Breast epithelium (tissue), 4 donors: ENCODE results near the gene MAS1. TPM values are rescaled to one million over a fixed set of nuclear protein-coding genes. Genes with fewer than 3 reads are reported as not detected.
"Not testable (repeated sequence)": the region's sequence is repeated elsewhere in the genome, so short reads cannot be mapped to it uniquely, and the experiment has no call there.

Source experiments
- DNase-seq, 2 donors: peaks; one replicate each; pipeline ENCODE4 v3.0.0-alpha.2; 2019; ENCODE audit warnings: low spot score in 2 of 2
- H3K27ac ChIP-seq, 2 donors: fragments of 200-600 bp; sonication (generic) in 1 of 2; one replicate each; pipeline ENCODE4 v1.5.1; 2016 to 2019; ENCODE audit warnings: mild to moderate bottlenecking in 1 of 2
- H3K27me3 ChIP-seq, 2 donors: fragments of 200-600 bp; sonication (generic) in 1 of 2; one replicate each; pipeline versions ENCODE4 v1.5.1 to v1.6.0; 2017 to 2019; ENCODE audit warnings: control low read depth in 1 of 2, mild to moderate bottlenecking in 1 of 2
- H3K36me3 ChIP-seq: fragments of 200-600 bp; one replicate; pipeline ENCODE4 v1.5.1; 2019
- H3K4me1 ChIP-seq, 2 donors: fragments of 200-600 bp; sonication (generic); one replicate each; pipeline ENCODE4 v1.5.1; 2016 to 2019; ENCODE audit warnings: control low read depth in 1 of 2
- H3K4me3 ChIP-seq, 3 donors: fragments of 200-600 bp; sonication (generic); 1 replicate in 2 of 3; 2 replicates in 1 of 3; pipeline ENCODE4 v1.5.1; 2016 to 2019; ENCODE audit warnings: mild to moderate bottlenecking in 3 of 3, moderate library complexity in 2 of 3
- H3K9me3 ChIP-seq, 2 donors: fragments of 200-600 bp; sonication (generic) in 1 of 2; one replicate each; pipeline ENCODE4 v1.5.1; 2016 to 2019; ENCODE audit warnings: control low read depth in 1 of 2
- POLR2A ChIP-seq: fragments of 450-650 bp; IDR thresholded peaks from one replicate; pipeline ENCODE4 v1.6.1; 2016; ENCODE audit warnings: antibody characterized with exemption, mild to moderate bottlenecking, moderate library complexity
- POLR2AphosphoS5 ChIP-seq, 3 donors: sonication (generic); formaldehyde crosslinking; IDR thresholded peaks; one replicate each; pipeline ENCODE4 v1.6.1; 2017; ENCODE audit warnings: antibody characterized with exemption in 3 of 3
- intact Hi-C: fragments of 100-400 bp; cut with DNase I; formaldehyde crosslinking; loops from one replicate; pipeline ENCODE4 v1.15.1; 2023; ENCODE audit warnings: low total_unique reads
- total RNA-seq, 3 donors: library from RNA; depleted of rRNA; stranded (reverse); fragments of >200 nt; gene quantifications; one replicate each; pipeline ENCODE4 v1.1.0, GENCODE V29; 2016
- TF ChIP-seq, protein P1 (sequence below), 3 donors: fragments of 450-650 bp; IDR thresholded peaks; one replicate each; pipeline ENCODE4 v1.5.1; 2016 to 2017; ENCODE audit warnings: antibody characterized with exemption in 3 of 3, mild to moderate bottlenecking in 3 of 3, moderate library complexity in 3 of 3

The MAS1 gene
- total RNA-seq, 3 donors from 2014 or later, result not detected

DNA sequence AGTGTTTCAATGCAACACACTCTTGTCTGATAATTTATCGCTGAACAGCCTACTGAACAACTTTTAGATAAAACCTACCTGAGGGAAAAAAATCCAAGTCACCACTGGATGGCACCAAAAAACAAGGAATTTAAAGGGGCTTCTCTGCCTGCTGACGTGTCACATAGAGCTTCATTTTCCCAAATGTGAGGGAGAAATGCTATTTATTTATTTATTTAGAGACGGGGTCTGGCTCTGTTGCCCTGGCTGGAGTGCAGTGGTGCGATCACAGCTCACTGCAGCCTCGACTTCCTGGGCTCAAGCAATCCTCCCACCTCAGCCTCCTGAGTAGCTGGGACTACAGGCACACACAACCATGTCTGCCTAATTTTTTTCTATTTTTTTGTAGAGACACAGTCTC lies 27.4 kb upstream of the MAS1 start:
- H3K36me3 ChIP-seq, DNase-seq, intact Hi-C loops, H3K27ac ChIP-seq, H3K27me3 ChIP-seq, H3K4me3 ChIP-seq, H3K4me1 ChIP-seq, H3K9me3 ChIP-seq: not testable (repeated sequence)
- TF ChIP-seq, protein P1, sequence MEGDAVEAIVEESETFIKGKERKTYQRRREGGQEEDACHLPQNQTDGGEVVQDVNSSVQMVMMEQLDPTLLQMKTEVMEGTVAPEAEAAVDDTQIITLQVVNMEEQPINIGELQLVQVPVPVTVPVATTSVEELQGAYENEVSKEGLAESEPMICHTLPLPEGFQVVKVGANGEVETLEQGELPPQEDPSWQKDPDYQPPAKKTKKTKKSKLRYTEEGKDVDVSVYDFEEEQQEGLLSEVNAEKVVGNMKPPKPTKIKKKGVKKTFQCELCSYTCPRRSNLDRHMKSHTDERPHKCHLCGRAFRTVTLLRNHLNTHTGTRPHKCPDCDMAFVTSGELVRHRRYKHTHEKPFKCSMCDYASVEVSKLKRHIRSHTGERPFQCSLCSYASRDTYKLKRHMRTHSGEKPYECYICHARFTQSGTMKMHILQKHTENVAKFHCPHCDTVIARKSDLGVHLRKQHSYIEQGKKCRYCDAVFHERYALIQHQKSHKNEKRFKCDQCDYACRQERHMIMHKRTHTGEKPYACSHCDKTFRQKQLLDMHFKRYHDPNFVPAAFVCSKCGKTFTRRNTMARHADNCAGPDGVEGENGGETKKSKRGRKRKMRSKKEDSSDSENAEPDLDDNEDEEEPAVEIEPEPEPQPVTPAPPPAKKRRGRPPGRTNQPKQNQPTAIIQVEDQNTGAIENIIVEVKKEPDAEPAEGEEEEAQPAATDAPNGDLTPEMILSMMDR (IDR thresholded peaks at IDR 0.05), result peak; percentile 18 to 57 (median 37)

GRCh38 chr6:159865226-159865920 lies 25.4 kb upstream of the MAS1 start:
- H3K4me1 ChIP-seq, result no peaks in the 10 kb centered on the region
- H3K36me3 ChIP-seq, result no peaks in the 10 kb centered on the region
- TF ChIP-seq, protein P1 (IDR thresholded peaks at IDR 0.05), result no peak
- TF ChIP-seq POLR2A (no peak), POLR2AphosphoS5 (IDR thresholded peaks at IDR 0.05) (no peak)
- no peaks in the 10 kb centered on the region for H3K27me3 ChIP-seq
- intact Hi-C loops, result no loop called here
- H3K27ac ChIP-seq, result no peak overlapping the region
- DNase-seq, result no peak
- no peak overlapping the region for H3K4me3 ChIP-seq
- H3K9me3 ChIP-seq, result no peaks in the 10 kb centered on the region

GRCh38 chr6:159866286-159867247 lies 24.2 kb upstream of the MAS1 start:
- intact Hi-C loops, result no loop called here
- TF ChIP-seq, protein P1 (IDR thresholded peaks at IDR 0.05), result no peak
- no peak for TF ChIP-seq POLR2A
- no peak for TF ChIP-seq POLR2AphosphoS5 (IDR thresholded peaks at IDR 0.05)
- H3K36me3 ChIP-seq, result no peaks in the 10 kb centered on the region

DNA sequence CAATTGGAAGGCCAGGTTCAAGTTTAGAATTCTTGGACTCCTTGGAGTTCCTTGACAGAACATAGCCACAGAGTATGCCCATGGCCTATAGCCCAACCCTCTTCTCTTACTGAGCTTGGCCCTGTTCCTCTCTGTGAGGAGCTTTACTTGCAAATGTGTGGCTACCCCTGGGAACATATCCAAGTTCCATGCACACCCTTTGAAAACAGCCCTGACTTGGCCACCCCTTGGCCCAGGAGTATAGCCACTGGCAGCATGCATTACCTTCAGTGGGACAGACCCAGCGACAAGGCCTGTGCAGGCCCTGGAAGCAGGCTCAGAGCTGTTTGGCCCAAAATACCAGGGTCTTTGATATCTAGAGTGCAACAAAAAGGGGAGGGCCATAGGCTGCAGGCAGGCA lies 19.5 kb upstream of the MAS1 start:
- Histone ChIP-seq H3K27me3 (no peaks in the 10 kb centered on the region), H3K4me3 (no peak overlapping the region), H3K9me3 (no peaks in the 10 kb centered on the region), H3K36me3 (no peaks in the 10 kb centered on the region), H3K27ac (no peak overlapping the region), H3K4me1 (peaks cover 0 to 6% of the 10 kb centered on the region in 2 donors)
- TF ChIP-seq, protein P1 (IDR thresholded peaks at IDR 0.05), result no peak
- TF ChIP-seq POLR2AphosphoS5 (IDR thresholded peaks at IDR 0.05) (no peak), POLR2A (no peak)
- no peak for DNase-seq
- intact Hi-C loops, result no loop called here

More at GRCh38 chr6:159866286-159867247, 24.2 kb upstream of the MAS1 start:
- Histone ChIP-seq H3K9me3 (no peaks in the 10 kb centered on the region), H3K4me3 (no peak overlapping the region), H3K4me1 (no peaks in the 10 kb centered on the region), H3K27me3 (no peaks in the 10 kb centered on the region), H3K27ac (no peak overlapping the region)
- DNase-seq, result no peak

DNA sequence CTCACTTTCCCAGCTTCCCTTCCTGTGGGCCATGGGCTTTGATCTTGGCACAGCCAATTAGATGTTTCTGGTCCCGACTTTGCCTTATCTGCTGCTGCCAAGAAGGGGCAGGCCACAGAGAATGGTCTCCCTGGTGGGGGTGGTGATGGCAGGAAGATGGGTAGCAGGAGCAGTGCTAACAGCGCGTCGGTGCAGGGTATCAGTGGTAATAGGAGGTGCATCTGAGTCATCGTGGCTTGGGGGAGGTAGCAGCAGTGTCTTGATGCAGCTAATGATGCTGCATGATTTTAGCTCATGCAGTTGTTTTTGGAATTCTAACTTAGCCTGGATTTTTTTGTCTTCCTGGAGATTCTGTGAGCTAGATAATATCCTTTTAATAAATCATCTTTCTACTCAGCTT lies 18.9 kb upstream of the MAS1 start:
- Histone ChIP-seq H3K27me3 (no peaks in the 10 kb centered on the region), H3K9me3 (no peaks in the 10 kb centered on the region), H3K4me1 (peaks cover 0 to 6% of the 10 kb centered on the region in 2 donors), H3K36me3 (no peaks in the 10 kb centered on the region), H3K27ac (no peak overlapping the region), H3K4me3 (no peak overlapping the region)
- TF ChIP-seq, protein P1 (IDR thresholded peaks at IDR 0.05), result no peak
- DNase-seq, result no peak
- intact Hi-C loops, result no loop called here
